Heart left ventricle (tissue), 13 donors: ENCODE data around the gene LCMT2.

ENCODE experiments used
- POLR2A ChIP-seq, 2 donors: fragments of 450-650 bp; IDR thresholded peaks; one replicate each; pipeline ENCODE4 v1.6.1; 2017; ENCODE audit warnings: antibody characterized with exemption in 2 of 2, mild to moderate bottlenecking in 2 of 2, moderate library complexity in 2 of 2
- TF ChIP-seq, protein P1 (sequence below), 12 donors: fragments of 200-600 bp; sonication (generic) in 4 of 12; IDR thresholded peaks; one replicate each; pipeline versions ENCODE4 v1.5.0 to v1.8.0; 2018 to 2022; ENCODE audit warnings: antibody characterized with exemption in 12 of 12, mild to moderate bottlenecking in 5 of 12
- donor health status: ischemic (EF 13 %, LVEDD 7.1; RV severe dilation, severe dysfunction).
- donor health status: DM: no; HTN: yes; CAD: no.
- donor health status: DM: no; HTN: no; CAD: no.
- donor health status: ischemic (EF 25% LVEDD 6.9; RV normal size, moderate dysfunction).
- donor health status: ischemic (EF 25% LVEDD 5.7; RV mildly dilated, moderate dysfunction).
- donor health status: ischemic (EF 35%, LVEDD 5.7; RV mildly dilated, moderate dysfunction).
- donor health status: nonischemic (EF 11% LVEDD 7.7; RV severe dilation, severe dysfunction).
- donor health status: DM: yes; HTN: yes; CAD: no.
- donor health status: PGD.
- donor health status: ischemic (EF 29% LVEDD 5.4; RV normal size, mild dysfunction).
- donor health status: nonischemic (EF 23%, LVEDD 6.1; RV moderate dilation, normal function).

GRCh38 chr15:43281926-43282602 is 48.3 kb downstream of the LCMT2 start:
- TF ChIP-seq, protein P1, sequence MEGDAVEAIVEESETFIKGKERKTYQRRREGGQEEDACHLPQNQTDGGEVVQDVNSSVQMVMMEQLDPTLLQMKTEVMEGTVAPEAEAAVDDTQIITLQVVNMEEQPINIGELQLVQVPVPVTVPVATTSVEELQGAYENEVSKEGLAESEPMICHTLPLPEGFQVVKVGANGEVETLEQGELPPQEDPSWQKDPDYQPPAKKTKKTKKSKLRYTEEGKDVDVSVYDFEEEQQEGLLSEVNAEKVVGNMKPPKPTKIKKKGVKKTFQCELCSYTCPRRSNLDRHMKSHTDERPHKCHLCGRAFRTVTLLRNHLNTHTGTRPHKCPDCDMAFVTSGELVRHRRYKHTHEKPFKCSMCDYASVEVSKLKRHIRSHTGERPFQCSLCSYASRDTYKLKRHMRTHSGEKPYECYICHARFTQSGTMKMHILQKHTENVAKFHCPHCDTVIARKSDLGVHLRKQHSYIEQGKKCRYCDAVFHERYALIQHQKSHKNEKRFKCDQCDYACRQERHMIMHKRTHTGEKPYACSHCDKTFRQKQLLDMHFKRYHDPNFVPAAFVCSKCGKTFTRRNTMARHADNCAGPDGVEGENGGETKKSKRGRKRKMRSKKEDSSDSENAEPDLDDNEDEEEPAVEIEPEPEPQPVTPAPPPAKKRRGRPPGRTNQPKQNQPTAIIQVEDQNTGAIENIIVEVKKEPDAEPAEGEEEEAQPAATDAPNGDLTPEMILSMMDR (IDR thresholded peaks at IDR 0.05): no peak
- no peak for TF ChIP-seq POLR2A (IDR thresholded peaks at IDR 0.05)
